K562 (cell line): ENCODE results near the gene ITGA1. TPM values are rescaled to one million over a fixed set of nuclear protein-coding genes. Genes with fewer than 3 reads are reported as not detected.

Source experiments
- ATAC-seq: fragments of 200-7000 bp; cut with Tn5 transposase; 3 replicates; pipeline ENCODE4 v1.9.1; 2020; ENCODE audit warnings: moderate library complexity
- BruUV-seq: library from RNA; stranded (reverse); fragments of 400-500 nt; replicated peaks from 2 replicates; lab custom pipeline; 2021; lab: Mats Ljungman, UMichigan
- CTCF ChIA-PET: fragments of 300-600 bp; formaldehyde crosslinking; extraction: SDS; loops from one replicate; lab custom pipeline; 2021; ENCODE audit warnings: low intra/inter-chr PET ratio; lab: Yijun Ruan, JAX
- POLR2A ChIA-PET: fragments of 300-600, 350-650 bp; sonication (Branson Sonifier 250); formaldehyde crosslinking; extraction: SDS; loops from one replicate; lab custom pipeline; 2021; ENCODE audit warnings: antibody characterized with exemption, inconsistent platforms; lab: Yijun Ruan, JAX
- DNase-seq, 4 experiments: peaks; one replicate each; pipeline versions ENCODE4 v3.0.0 to v3.0.0-alpha.2; 2011 to 2018; ENCODE audit warnings: low spot score in 3 of 4, mixed read lengths in 3 of 4; ENCODE audit errors: extremely low read depth in 1 of 4
- FAIRE-seq: peaks from 2 replicates; lab custom pipeline; 2011; peaks lifted over from hg19 to GRCh38; lab: Jason Lieb, UNC
- H2AFZ ChIP-seq: 2 replicates; pipeline ENCODE4 v1.6.0; 2011; ENCODE audit warnings: low read depth, low read length, control low read depth, inconsistent platforms
- H3K27ac ChIP-seq: fragments of 200-600 bp; 3 replicates; pipeline ENCODE4 v1.8.0; 2011; ENCODE audit warnings: low read depth, mild to moderate bottlenecking, control low read depth, inconsistent platforms, low read length, moderate library complexity, mixed read lengths; ENCODE audit errors: extremely low read depth
- H3K27me3 ChIP-seq, 2 experiments: fragments of 300-600 bp in 1 of 2; 2 replicates in 1 of 2; 3 replicates in 1 of 2; pipeline versions ENCODE4 v1.6.0 to v1.8.0; 2011; ENCODE audit warnings: inconsistent platforms in 2 of 2, low read length in 2 of 2, mild to moderate bottlenecking in 1 of 2, mixed read lengths in 1 of 2, moderate library complexity in 1 of 2; ENCODE audit not compliant: control insufficient read depth in 2 of 2, insufficient read depth in 2 of 2
- H3K36me3 ChIP-seq: fragments of 300-600 bp; 3 replicates; pipeline ENCODE4 v1.8.0; 2011; ENCODE audit warnings: mild to moderate bottlenecking, low read length, inconsistent platforms; ENCODE audit not compliant: control insufficient read depth, insufficient read depth
- H3K4me1 ChIP-seq, 2 experiments: fragments of 200-600 bp in 1 of 2; replicated peaks in 1 of 2; 2 replicates in 1 of 2; 3 replicates in 1 of 2; pipeline versions ENCODE4 v1.5.1 to v1.8.0; 2011; ENCODE audit warnings: inconsistent platforms in 2 of 2, low read length in 2 of 2, mild to moderate bottlenecking in 1 of 2, mixed read lengths in 1 of 2, moderate library complexity in 1 of 2; ENCODE audit not compliant: control insufficient read depth in 2 of 2, insufficient read depth in 2 of 2
- H3K4me2 ChIP-seq: 2 replicates; pipeline ENCODE4 v1.6.1; 2011; ENCODE audit warnings: low read length, control low read depth, inconsistent platforms, mixed read lengths; ENCODE audit not compliant: insufficient read depth
- H3K4me3 ChIP-seq: fragments of 200-600 bp; sonication (generic), shearing (Covaris generic); 2 replicates; pipeline ENCODE4 v1.5.1; 2016; ENCODE audit warnings: control low read depth, inconsistent platforms
- H3K79me2 ChIP-seq: fragments of 200-600 bp; 3 replicates; pipeline ENCODE4 v1.8.0; 2011; ENCODE audit warnings: low read length, inconsistent platforms; ENCODE audit not compliant: control insufficient read depth, insufficient read depth
- H3K9ac ChIP-seq, 2 experiments: 2 replicates each; pipeline versions ENCODE4 v1.6.0 to v1.6.1; 2011; ENCODE audit warnings: low read depth in 2 of 2, low read length in 2 of 2, control low read depth in 1 of 2, inconsistent platforms in 1 of 2, mild to moderate bottlenecking in 1 of 2, mixed read lengths in 1 of 2; ENCODE audit not compliant: insufficient read depth in 1 of 2
- H3K9me1 ChIP-seq: one replicate; pipeline ENCODE4 v1.6.0; 2011; ENCODE audit warnings: inconsistent platforms, mild to moderate bottlenecking, low read length, moderate library complexity; ENCODE audit not compliant: control insufficient read depth, insufficient read depth
- H3K9me3 ChIP-seq: replicated peaks from 2 replicates; pipeline ENCODE4 v1.5.1; 2011; ENCODE audit warnings: low read depth, low read length, inconsistent platforms; ENCODE audit not compliant: control insufficient read depth, insufficient read depth
- H4K20me1 ChIP-seq: replicated peaks from 2 replicates; pipeline ENCODE4 v1.6.1; 2011; ENCODE audit warnings: low read length, inconsistent platforms, mixed read lengths; ENCODE audit not compliant: control insufficient read depth, insufficient read depth
- ATF2 ChIP-seq: sonication (generic); formaldehyde crosslinking; IDR thresholded peaks from 2 replicates; pipeline ENCODE4 v1.8.1; 2022; ENCODE audit warnings: missing genetic modification reagents
- MCM3 ChIP-seq: fragments of 450-650 bp; IDR thresholded peaks from 2 replicates; pipeline ENCODE4 v1.6.1; 2016
- MEF2A ChIP-seq: IDR thresholded peaks from 2 replicates; pipeline ENCODE4 v1.6.1; 2011; ENCODE audit warnings: low read depth, mild to moderate bottlenecking, low read length, moderate library complexity; ENCODE audit not compliant: control insufficient read depth
- MTA2 ChIP-seq: fragments of 450-650 bp; IDR thresholded peaks from 2 replicates; pipeline ENCODE4 v1.6.1; 2016; ENCODE audit warnings: low read depth
- MXI1 ChIP-seq: IDR thresholded peaks from 2 replicates; pipeline ENCODE4 v1.6.1; 2011; ENCODE audit warnings: low read depth, mild to moderate bottlenecking, improper control_type of control experiment, low read length
- NFIC ChIP-seq: fragments of 450-650 bp; IDR thresholded peaks from 2 replicates; pipeline ENCODE4 v1.6.1; 2017; ENCODE audit warnings: mild to moderate bottlenecking, inconsistent platforms
- NFYB ChIP-seq: IDR thresholded peaks from 2 replicates; pipeline ENCODE4 v1.6.1; 2011; ENCODE audit warnings: mild to moderate bottlenecking, moderate library complexity; ENCODE audit not compliant: insufficient read length; ENCODE audit errors: extremely low read depth
- NR0B1 ChIP-seq: fragments of 450-650 bp; IDR thresholded peaks from one replicate; pipeline ENCODE4 v1.6.1; 2018; ENCODE audit warnings: mild to moderate bottlenecking, moderate library complexity; ENCODE audit not compliant: partially characterized antibody
- STAT6 ChIP-seq: sonication (generic); formaldehyde crosslinking; IDR thresholded peaks from 2 replicates; pipeline ENCODE4 v1.8.1; 2023; ENCODE audit warnings: mild to moderate bottlenecking, missing genetic modification reagents
- TBL1XR1 ChIP-seq, 2 experiments: IDR thresholded peaks; 2 replicates each; pipeline ENCODE4 v1.6.1; 2012; ENCODE audit warnings: improper control_type of control experiment in 2 of 2, low read length in 2 of 2, mild to moderate bottlenecking in 1 of 2
- TCF15 ChIP-seq: fragments of 250-450 bp; sonication (Bioruptor Pico); IDR thresholded peaks from 2 replicates; pipeline ENCODE4 v1.8.0; 2022; ENCODE audit warnings: moderate library complexity, mild to moderate bottlenecking, inconsistent platforms
- WHSC1 ChIP-seq: IDR thresholded peaks from one replicate; pipeline ENCODE4 v1.6.1; 2012; ENCODE audit warnings: low read length, control low read depth, inconsistent platforms
- ZFP36 ChIP-seq: fragments of 150-350 bp; IDR thresholded peaks from 2 replicates; pipeline ENCODE4 v1.6.1; 2018; ENCODE audit warnings: low read length, low read depth; ENCODE audit not compliant: partially characterized antibody
- ZNF143 ChIP-seq: sonication (generic); formaldehyde crosslinking; IDR thresholded peaks from 2 replicates; pipeline ENCODE4 v1.9.0; 2022; ENCODE audit warnings: mild to moderate bottlenecking, missing genetic modification reagents
- ZNF175 ChIP-seq: fragments of 200-800 bp; sonication (Bioruptor generic); IDR thresholded peaks from 2 replicates; pipeline ENCODE4 v1.6.1; 2016; ENCODE audit warnings: low read depth, mild to moderate bottlenecking, missing genetic modification characterization, missing compliant biosample characterization
- ZNF778 ChIP-seq: fragments of 450-650 bp; formaldehyde crosslinking; IDR thresholded peaks from 2 replicates; pipeline ENCODE4 v1.4.0; 2020; ENCODE audit warnings: mild to moderate bottlenecking, moderate library complexity
- WGBS: fragments of 100-300 bp; shearing (Covaris generic); methylation state at CpG from one replicate; pipeline ENCODE4 v1.1.6; 2016; ENCODE audit warnings: low coverage, mixed read lengths; ENCODE audit not compliant: insufficient coverage; ENCODE audit errors: missing lambda C conversion rate; 5-methylcytosine and 5-hydroxymethylcytosine counted together
- in situ Hi-C: fragments of 300-500 bp; cut with MboI; formaldehyde crosslinking; loops from 4 replicates; pipeline ENCODE4 v1.15.0; 2018; ENCODE audit warnings: inconsistent platforms, mixed read lengths
- intact Hi-C: fragments of 100-400 bp; cut with micrococcal nuclease; formaldehyde crosslinking; loops from 2 replicates; pipeline ENCODE4 v1.14.2; 2022
- polyA plus RNA-seq, 8 experiments: library from polyadenylated mRNA; depleted of rRNA in 4 of 8; stranded (reverse) in 5 of 8; unstranded in 3 of 8; fragments of >200 nt; fragmentation: Nextera tagmentation in 2 of 8; fragmentation: Illumina TruSeq in 1 of 8; extraction: Ambion mirVana in 2 of 8; extraction: Trizol in 1 of 8; gene quantifications; 2 replicates each; pipeline versions ENCODE4 v1.2.1 to v1.2.3, GENCODE V29; 2011 to 2014; ENCODE audit warnings: inconsistent platforms in 1 of 8, missing spikeins in 1 of 8
- total RNA-seq, 7 experiments: library from RNA; depleted of rRNA in 6 of 7; stranded (reverse); fragments of >200 nt in 6 of 7; fragmentation: Illumina TruSeq in 2 of 7; extraction: Trizol in 2 of 7; gene quantifications; 2 replicates each; pipeline versions ENCODE4 v1.2.1 to v1.2.3, GENCODE V29; 2011 to 2021; ENCODE audit warnings: low replicate concordance in 1 of 7

Gene ITGA1
- total and polyA plus RNA-seq, 9 of the 15 experiments (the other 6 are each of a cell fraction or from before 2014, with no cell fraction given), result 0.04 to 0.22 TPM; not detected in 7

GRCh38 chr5:52751137-52751536, 36.6 kb upstream of the ITGA1 start:
- ATAC-seq, result no peak
- Histone ChIP-seq H3K4me1 (no peaks in the 10 kb centered on the region), H3K4me3 (no peak overlapping the region), H3K27ac (no peak overlapping the region), H3K79me2 (no peaks in the 10 kb centered on the region), H3K27me3 (no peaks in the 10 kb centered on the region; a peak in 1 of 5 replicates), H3K9me3 (no peaks in the 10 kb centered on the region), H2AFZ (no peak overlapping the region), H4K20me1 (no peaks in the 10 kb centered on the region), H3K9me1 (no peaks in the 10 kb centered on the region), H3K4me2 (no peak overlapping the region), H3K9ac (no peak overlapping the region), H3K36me3 (no peaks in the 10 kb centered on the region)
- POLR2A ChIA-PET, result interaction anchor here (0.6 kb wide), 1 partner anchor 31 kb away, joined by 3 read pairs; no protein-coding TSS in a partner anchor
- no peak for FAIRE-seq
- intact Hi-C loops (no loop called here), in situ Hi-C loops (no loop called here)
- DNase-seq, result no peak
- BruUV-seq, result no TSS peak
- CTCF ChIA-PET, result no interaction called here
- TF ChIP-seq TBL1XR1 (IDR thresholded peaks at IDR 0.05; ENCODE audit: low read length in 2 of 2) (no peak), ZNF143 (CRISPR knock-in tag) (no peak), STAT6 (CRISPR knock-in tag) (no peak), MTA2 (no peak), NFIC (no peak), ZNF175 (CRISPR knock-in tag) (no peak), MCM3 (no peak), ZNF778 (CRISPR knock-in tag) (no peak), NR0B1 (no peak), WHSC1 (no peak), ZFP36 (no peak), TCF15 (CRISPR knock-in tag) (no peak), ATF2 (CRISPR knock-in tag) (no peak), MXI1 (no peak), NFYB (no peak), MEF2A (no peak)
- WGBS, result 0% methylated on average over 1 of the region's 1 CpG
